SK-N-SH (cell line): ENCODE results near the gene MAX.

Source experiments
- CTCF ChIP-seq: fragments of 200-600 bp; sonication (generic); IDR thresholded peaks from 2 replicates; pipeline ENCODE4 v1.6.1; 2017; ENCODE audit warnings: antibody characterized with exemption, mild to moderate bottlenecking, moderate library complexity
- ELF1 ChIP-seq: IDR thresholded peaks from 2 replicates; pipeline ENCODE4 v1.4.0; 2012
- EP300 ChIP-seq, 2 experiments: IDR thresholded peaks; 2 replicates each; pipeline versions ENCODE4 v1.4.0 to v1.6.1; 2012; ENCODE audit warnings: borderline replicate concordance in 1 of 2, low read depth in 1 of 2, low read length in 1 of 2
- EZH2phosphoT487 ChIP-seq: fragments of 200-600 bp; sonication (generic); IDR thresholded peaks from 2 replicates; pipeline ENCODE4 v1.6.1; 2017; ENCODE audit warnings: low read depth, mixed run types, mild to moderate bottlenecking, antibody characterized with exemption, moderate library complexity, borderline replicate concordance
- FOXJ3 ChIP-seq: sonication (generic); formaldehyde crosslinking; IDR thresholded peaks from 2 replicates; pipeline ENCODE4 v1.5.1; 2020; ENCODE audit warnings: mild to moderate bottlenecking, missing genetic modification reagents
- MAX ChIP-seq: IDR thresholded peaks from 2 replicates; pipeline ENCODE4 v1.4.0; 2012; ENCODE audit warnings: low read depth
- RAD21 ChIP-seq: IDR thresholded peaks from 2 replicates; pipeline ENCODE4 v1.6.1; 2012; ENCODE audit warnings: mild to moderate bottlenecking, low read length
- SIN3A ChIP-seq: IDR thresholded peaks from 2 replicates; pipeline ENCODE4 v1.6.1; 2012; ENCODE audit warnings: low read depth, mild to moderate bottlenecking, low read length, moderate library complexity, borderline replicate concordance
- TAF1 ChIP-seq: IDR thresholded peaks from 2 replicates; pipeline ENCODE4 v1.6.1; 2012; ENCODE audit warnings: low read depth, mild to moderate bottlenecking, low read length, moderate library complexity, borderline replicate concordance
- USF2 ChIP-seq: fragments of 150-350 bp; IDR thresholded peaks from 2 replicates; pipeline ENCODE4 v1.6.1; 2017; ENCODE audit warnings: antibody characterized with exemption, low read length, low read depth, borderline replicate concordance
- YY1 ChIP-seq: IDR thresholded peaks from 2 replicates; pipeline ENCODE4 v1.4.0; 2012; ENCODE audit warnings: low read depth, mild to moderate bottlenecking
- TF ChIP-seq, protein P1 (sequence below): IDR thresholded peaks from 2 replicates; pipeline ENCODE4 v1.4.0; 2012; ENCODE audit warnings: low read depth, borderline replicate concordance
- TF ChIP-seq, protein P2 (sequence below): fragments of 150-350 bp; IDR thresholded peaks from 2 replicates; pipeline ENCODE4 v1.6.1; 2016; ENCODE audit warnings: mild to moderate bottlenecking, low read depth, low read length
- TF ChIP-seq, protein P3 (sequence below): IDR thresholded peaks from 2 replicates; pipeline ENCODE4 v1.6.1; 2012; ENCODE audit warnings: mild to moderate bottlenecking, low read depth, low read length, moderate library complexity

DNA sequence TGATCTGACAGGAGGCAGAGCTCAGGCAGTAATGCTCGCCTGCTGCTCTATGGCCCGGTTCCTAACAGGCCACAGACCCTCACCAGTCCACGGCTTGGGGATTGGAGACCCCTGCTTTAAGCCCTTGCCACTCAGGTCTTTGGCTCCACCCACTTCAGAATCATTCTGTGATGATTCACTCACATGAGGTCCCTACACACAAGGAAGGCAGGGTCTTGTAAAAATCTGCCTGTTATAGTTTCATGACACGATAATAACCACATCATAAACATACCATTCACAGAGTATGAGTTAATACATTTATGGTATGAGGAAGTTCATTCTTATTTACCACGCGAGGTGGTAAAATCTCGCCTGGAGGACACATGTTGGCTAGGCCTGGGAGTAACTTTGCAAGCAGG lies 29.0 kb upstream of the MAX start:
- TF ChIP-seq CTCF, result no peak
- TF ChIP-seq USF2, result no peak
- TF ChIP-seq TAF1, result no peak
- TF ChIP-seq, protein P1, sequence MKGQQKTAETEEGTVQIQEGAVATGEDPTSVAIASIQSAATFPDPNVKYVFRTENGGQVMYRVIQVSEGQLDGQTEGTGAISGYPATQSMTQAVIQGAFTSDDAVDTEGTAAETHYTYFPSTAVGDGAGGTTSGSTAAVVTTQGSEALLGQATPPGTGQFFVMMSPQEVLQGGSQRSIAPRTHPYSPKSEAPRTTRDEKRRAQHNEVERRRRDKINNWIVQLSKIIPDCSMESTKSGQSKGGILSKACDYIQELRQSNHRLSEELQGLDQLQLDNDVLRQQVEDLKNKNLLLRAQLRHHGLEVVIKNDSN, result no peak
- TF ChIP-seq MAX, result no peak
- TF ChIP-seq EZH2phosphoT487, result no peak
- TF ChIP-seq, protein P2, sequence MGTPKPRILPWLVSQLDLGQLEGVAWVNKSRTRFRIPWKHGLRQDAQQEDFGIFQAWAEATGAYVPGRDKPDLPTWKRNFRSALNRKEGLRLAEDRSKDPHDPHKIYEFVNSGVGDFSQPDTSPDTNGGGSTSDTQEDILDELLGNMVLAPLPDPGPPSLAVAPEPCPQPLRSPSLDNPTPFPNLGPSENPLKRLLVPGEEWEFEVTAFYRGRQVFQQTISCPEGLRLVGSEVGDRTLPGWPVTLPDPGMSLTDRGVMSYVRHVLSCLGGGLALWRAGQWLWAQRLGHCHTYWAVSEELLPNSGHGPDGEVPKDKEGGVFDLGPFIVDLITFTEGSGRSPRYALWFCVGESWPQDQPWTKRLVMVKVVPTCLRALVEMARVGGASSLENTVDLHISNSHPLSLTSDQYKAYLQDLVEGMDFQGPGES, result no peak
- TF ChIP-seq, protein P3, sequence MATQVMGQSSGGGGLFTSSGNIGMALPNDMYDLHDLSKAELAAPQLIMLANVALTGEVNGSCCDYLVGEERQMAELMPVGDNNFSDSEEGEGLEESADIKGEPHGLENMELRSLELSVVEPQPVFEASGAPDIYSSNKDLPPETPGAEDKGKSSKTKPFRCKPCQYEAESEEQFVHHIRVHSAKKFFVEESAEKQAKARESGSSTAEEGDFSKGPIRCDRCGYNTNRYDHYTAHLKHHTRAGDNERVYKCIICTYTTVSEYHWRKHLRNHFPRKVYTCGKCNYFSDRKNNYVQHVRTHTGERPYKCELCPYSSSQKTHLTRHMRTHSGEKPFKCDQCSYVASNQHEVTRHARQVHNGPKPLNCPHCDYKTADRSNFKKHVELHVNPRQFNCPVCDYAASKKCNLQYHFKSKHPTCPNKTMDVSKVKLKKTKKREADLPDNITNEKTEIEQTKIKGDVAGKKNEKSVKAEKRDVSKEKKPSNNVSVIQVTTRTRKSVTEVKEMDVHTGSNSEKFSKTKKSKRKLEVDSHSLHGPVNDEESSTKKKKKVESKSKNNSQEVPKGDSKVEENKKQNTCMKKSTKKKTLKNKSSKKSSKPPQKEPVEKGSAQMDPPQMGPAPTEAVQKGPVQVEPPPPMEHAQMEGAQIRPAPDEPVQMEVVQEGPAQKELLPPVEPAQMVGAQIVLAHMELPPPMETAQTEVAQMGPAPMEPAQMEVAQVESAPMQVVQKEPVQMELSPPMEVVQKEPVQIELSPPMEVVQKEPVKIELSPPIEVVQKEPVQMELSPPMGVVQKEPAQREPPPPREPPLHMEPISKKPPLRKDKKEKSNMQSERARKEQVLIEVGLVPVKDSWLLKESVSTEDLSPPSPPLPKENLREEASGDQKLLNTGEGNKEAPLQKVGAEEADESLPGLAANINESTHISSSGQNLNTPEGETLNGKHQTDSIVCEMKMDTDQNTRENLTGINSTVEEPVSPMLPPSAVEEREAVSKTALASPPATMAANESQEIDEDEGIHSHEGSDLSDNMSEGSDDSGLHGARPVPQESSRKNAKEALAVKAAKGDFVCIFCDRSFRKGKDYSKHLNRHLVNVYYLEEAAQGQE, result no peak
- no peak for TF ChIP-seq SIN3A
- TF ChIP-seq EP300 (IDR thresholded peaks at IDR 0.05; ENCODE audit: borderline replicate concordance in 1 of 2, low read depth in 1 of 2, low read length in 1 of 2), result no peak
- no peak for TF ChIP-seq RAD21
- TF ChIP-seq FOXJ3 (CRISPR knock-in tag), result no peak
- TF ChIP-seq YY1, result no peak
- TF ChIP-seq ELF1, result no peak
